Osteocyte (in vitro differentiated cells): ENCODE data around the gene TRAIP. TPM values are rescaled to one million over a fixed set of nuclear protein-coding genes. Genes with fewer than 3 reads are reported as not detected.

Experiments
- DNase-seq: peaks from one replicate; pipeline ENCODE4 v3.0.0; 2021; ENCODE audit warnings: mixed read lengths; ENCODE audit not compliant: unreplicated experiment; ENCODE audit errors: extremely low spot score
- H3K27ac Mint-ChIP-seq: one replicate; pipeline ENCODE4 v1.8.0; 2021; ENCODE audit warnings: mild to moderate bottlenecking, mixed read lengths; ENCODE audit not compliant: unreplicated experiment
- H3K27me3 Mint-ChIP-seq: one replicate; pipeline ENCODE4 v1.8.0; 2021; ENCODE audit warnings: mixed read lengths; ENCODE audit not compliant: unreplicated experiment
- H3K36me3 Mint-ChIP-seq: one replicate; pipeline ENCODE4 v1.8.0; 2021; ENCODE audit warnings: mixed read lengths; ENCODE audit not compliant: unreplicated experiment
- H3K4me1 Mint-ChIP-seq: one replicate; pipeline ENCODE4 v1.8.0; 2021; ENCODE audit warnings: mixed read lengths; ENCODE audit not compliant: unreplicated experiment
- H3K4me3 Mint-ChIP-seq: one replicate; pipeline ENCODE4 v1.8.0; 2021; ENCODE audit warnings: mild to moderate bottlenecking, moderate library complexity, mixed read lengths; ENCODE audit not compliant: unreplicated experiment
- H3K9me3 Mint-ChIP-seq: one replicate; pipeline ENCODE4 v1.8.0; 2021; ENCODE audit warnings: mixed read lengths; ENCODE audit not compliant: unreplicated experiment
- CTCF ChIP-seq: fragments of 200-600 bp; sonication (generic); IDR thresholded peaks from 2 replicates; pipeline ENCODE4 v1.5.0; 2021; ENCODE audit warnings: antibody characterized with exemption, mild to moderate bottlenecking, moderate library complexity
- total RNA-seq: library from RNA; stranded (reverse); gene quantifications from 2 replicates; pipeline ENCODE4 v1.2.1, GENCODE V29; 2021

Gene TRAIP
- total RNA-seq, 1 donor from 2014 or later = 3.4 TPM

GRCh38 chr3:49802719-49803464, 53.5 kb downstream of the TRAIP start, which contains the start of gene INKA1:
Gene INKA1, plus strand, starts transcription at chr3:49803261. Its CDS starts 132 bp downstream, at chr3:49803393.
- Mint-ChIP-seq H3K4me3 (peak within 1 kb of the TSS; percentile 86), H3K27me3 (peaks cover 8% of the 10 kb centered on the region), H3K9me3 (no peaks in the 10 kb centered on the region), H3K27ac (peak within 1 kb of the TSS; percentile 84), H3K4me1 (peaks cover 52% of the 10 kb centered on the region), H3K36me3 (no peaks in the 10 kb centered on the region)
- peak; percentile 94 for DNase-seq
- peak; percentile 96 for TF ChIP-seq CTCF

GRCh38 chr3:49801160-49801559, 55.2 kb downstream of the TRAIP start:
- Mint-ChIP-seq H3K27ac (no peak overlapping the region), H3K9me3 (no peaks in the 10 kb centered on the region)

GRCh38 chr3:49799761-49800160, 56.6 kb downstream of the TRAIP start, which contains the start of gene CDHR4:
Gene CDHR4, minus strand, starts transcription at chr3:49799873. Its CDS starts 61 bp downstream, at chr3:49799812.
- no peak for DNase-seq
- no peaks in the 10 kb centered on the region for H3K9me3 Mint-ChIP-seq
- no peaks in the 10 kb centered on the region for H3K36me3 Mint-ChIP-seq
- no peak within 1 kb of the TSS for H3K4me3 Mint-ChIP-seq
- H3K27ac Mint-ChIP-seq = peak within 1 kb of the TSS; percentile 34
- peaks cover 23% of the 10 kb centered on the region for H3K4me1 Mint-ChIP-seq
- no peak for TF ChIP-seq CTCF
- peaks cover 8% of the 10 kb centered on the region for H3K27me3 Mint-ChIP-seq

More at GRCh38 chr3:49801160-49801559, 55.2 kb downstream of the TRAIP start:
- peaks cover 36% of the 10 kb centered on the region for H3K4me1 Mint-ChIP-seq
- no peak for TF ChIP-seq CTCF
- H3K4me3 Mint-ChIP-seq = no peak overlapping the region
- DNase-seq = no peak
- H3K27me3 Mint-ChIP-seq = peaks cover 8% of the 10 kb centered on the region
- H3K36me3 Mint-ChIP-seq = no peaks in the 10 kb centered on the region

- Mint-ChIP-seq H3K4me3 (no peak overlapping the region), H3K9me3 (no peaks in the 10 kb centered on the region), H3K4me1 (peaks cover 17% of the 10 kb centered on the region), H3K36me3 (no peaks in the 10 kb centered on the region), H3K27me3 (peaks cover 8% of the 10 kb centered on the region), H3K27ac (peak overlapping the region; percentile 34)
- DNase-seq = no peak
- no peak for TF ChIP-seq CTCF
Measured at GRCh38 chr3:49799105-49799504, 57.3 kb downstream of the TRAIP start.
